WI38 (cell line): ENCODE measurements around the gene ARMC12.

Experiments
- H3K4me3 ChIP-seq: 2 replicates; pipeline ENCODE4 v1.5.1; 2011; ENCODE audit warnings: low read depth, mild to moderate bottlenecking, control low read depth, low read length
- CTCF ChIP-seq: IDR thresholded peaks from 2 replicates; pipeline ENCODE4 v1.5.1; 2012; ENCODE audit warnings: low read depth, mild to moderate bottlenecking, control low read depth, low read length

ARMC12 gene

GRCh38 chr6:35725721-35726438 is 11.0 kb upstream of the ARMC12 start:
- TF ChIP-seq CTCF = no peak
- H3K4me3 ChIP-seq = no peak overlapping the region

GRCh38 chr6:35727231-35727934 is 9.4 kb upstream of the ARMC12 start:
- no peak for TF ChIP-seq CTCF
- peak overlapping the region; percentile 63 for H3K4me3 ChIP-seq

DNA sequence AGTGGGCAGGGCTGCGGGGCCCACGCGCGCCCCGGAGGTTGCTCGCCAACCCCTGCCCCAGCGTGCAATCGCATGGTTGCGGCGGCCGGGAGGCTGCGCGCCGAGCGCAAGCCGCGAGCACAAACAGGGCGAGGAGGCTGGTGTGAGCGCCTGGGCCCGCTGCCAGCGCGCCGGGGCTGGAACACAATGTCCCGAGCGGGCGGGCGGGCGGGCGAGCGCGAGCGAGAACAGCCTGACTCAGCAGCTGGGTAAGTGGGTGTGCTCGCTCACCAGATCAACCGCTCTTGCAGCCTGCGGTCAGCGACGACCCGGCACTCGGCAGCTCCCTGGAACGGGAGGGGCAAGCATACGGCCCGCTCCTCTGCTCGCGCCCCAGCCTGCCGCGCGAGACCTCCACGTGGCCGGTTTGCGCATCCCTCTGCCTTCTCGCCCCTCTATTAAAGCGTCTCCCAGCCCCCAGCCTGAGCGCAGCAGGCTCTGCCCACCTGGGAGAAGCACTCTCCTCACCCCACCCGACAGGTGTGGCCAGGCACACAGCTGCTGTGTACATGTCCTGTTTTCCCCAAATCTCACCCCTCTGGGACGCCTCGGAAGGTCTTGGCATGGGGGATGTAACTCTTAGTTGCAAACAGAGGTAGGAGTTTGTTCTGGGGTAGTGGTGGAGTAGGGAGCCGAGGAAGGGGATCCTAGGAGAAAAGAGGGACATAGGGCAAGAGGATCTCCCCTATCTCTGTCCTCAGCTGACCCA is 8.7 kb upstream of the ARMC12 start:
- no peak for TF ChIP-seq CTCF
- peak overlapping the region; percentile 63 for H3K4me3 ChIP-seq

DNA sequence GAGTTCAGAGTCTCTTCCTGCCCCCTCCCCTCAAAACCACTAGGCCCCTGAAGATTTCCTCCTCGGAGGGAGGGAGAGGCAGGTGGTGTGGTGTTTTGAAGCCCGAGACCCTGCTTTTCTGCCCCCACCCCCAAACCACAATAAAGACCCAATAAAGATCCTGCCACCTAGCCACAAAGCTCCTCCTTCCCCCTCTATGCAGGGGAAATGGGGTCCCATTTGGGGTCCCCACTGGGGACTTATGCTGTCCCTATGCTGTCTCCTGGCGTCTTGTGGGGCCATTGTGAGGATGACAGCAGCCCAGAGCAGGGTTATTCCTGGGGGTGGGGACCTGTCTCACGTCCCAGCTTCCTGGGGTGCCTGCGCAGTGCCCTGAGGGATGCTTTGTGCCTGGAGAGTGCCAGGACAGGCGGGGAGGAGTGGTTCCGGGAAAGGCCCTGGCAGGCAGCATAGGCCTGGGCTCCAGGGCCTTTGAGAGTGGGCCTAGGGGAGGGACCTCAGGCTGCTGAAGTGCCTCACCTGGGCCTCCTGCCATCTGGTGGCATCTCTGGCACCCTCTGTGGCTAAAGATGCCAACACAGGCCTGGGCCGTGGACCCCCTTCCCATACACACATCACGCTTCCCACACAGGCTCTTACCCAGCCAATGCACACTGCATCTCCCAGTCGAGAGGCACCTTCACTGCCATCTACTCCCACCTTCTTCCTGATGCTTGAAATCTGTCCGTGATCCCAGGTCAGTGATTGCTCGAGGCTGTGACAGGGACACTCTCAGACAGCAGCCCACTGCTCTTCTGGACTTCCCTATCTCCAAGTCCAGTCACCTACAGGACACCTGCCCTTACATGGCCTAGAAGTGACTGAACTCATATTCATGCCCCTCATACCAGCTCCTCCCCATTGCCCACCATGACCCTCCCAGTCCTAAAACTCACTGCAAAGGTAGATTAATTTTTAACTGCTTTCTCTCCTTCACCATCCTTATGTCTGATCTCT is 7.9 kb upstream of the ARMC12 start:
- no peak for TF ChIP-seq CTCF
- H3K4me3 ChIP-seq = no peak overlapping the region

DNA sequence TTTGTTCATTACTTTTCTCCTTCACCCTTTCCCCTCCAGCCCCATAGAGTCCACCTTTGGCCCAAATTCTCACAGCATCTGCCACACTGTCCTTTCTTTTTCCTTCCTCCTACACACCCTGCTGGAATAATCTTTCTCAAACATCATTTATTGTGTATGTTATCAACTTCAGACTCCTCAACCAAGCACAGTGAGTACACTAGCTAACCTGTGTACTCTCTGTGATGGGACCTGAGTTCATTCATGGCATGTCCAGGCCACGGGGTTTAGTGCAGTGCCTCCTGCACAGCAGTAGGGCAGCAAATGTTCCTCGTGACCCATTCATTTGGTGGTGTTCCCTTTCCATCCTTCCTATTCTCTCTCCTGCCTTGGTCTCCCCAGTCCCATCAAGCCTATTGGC is 7.1 kb upstream of the ARMC12 start:
- H3K4me3 ChIP-seq = no peak overlapping the region
- no peak for TF ChIP-seq CTCF

DNA sequence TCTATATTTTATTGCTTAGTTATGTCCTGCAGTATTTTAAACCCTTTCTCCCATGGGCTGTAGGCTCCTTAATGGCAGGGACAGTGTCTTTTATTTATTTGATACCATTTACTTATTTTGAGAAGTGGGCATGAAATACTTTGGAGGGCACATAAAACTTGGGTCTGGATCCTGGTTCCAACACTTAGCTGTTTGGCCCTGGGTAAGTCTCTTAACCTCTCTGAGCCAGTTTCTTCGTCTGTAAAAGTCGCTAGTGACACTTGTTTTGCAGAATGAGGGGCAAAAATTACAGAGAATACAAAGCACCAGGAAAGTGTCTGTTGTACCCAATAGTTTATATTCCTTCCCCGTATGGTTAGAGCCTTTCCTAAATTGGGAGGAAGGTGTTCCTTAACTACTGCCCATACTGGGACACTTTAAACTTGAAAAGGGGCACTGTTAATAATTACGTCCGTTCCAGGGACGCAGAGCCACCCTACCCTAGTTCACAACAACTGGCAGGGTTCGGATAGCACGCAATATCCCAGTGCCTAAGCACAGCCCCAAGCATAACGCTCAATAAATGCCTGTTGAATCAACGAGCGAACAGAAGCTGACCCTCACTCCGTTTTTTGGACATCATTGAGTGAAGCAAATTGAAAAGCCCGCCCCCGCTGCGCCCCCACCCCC is 6.0 kb upstream of the ARMC12 start:
- H3K4me3 ChIP-seq = peak overlapping the region; percentile 69
- TF ChIP-seq CTCF = no peak
